ENCODE measurements around the gene CLCN7.
A peak's percentile ranks its signal among the peaks of the same experiment; 100 is the strongest.

The CLCN7 gene

GRCh38 chr16:1420111-1420539 lies 54.7 kb downstream of the CLCN7 start:
- no peaks in the 10 kb centered on the region for H3K4me1 ChIP-seq (ENCODE audit: control insufficient read depth, insufficient read depth, low read length)
- H3K9me3 ChIP-seq (ENCODE audit: control insufficient read depth, low read length) = no peaks in the 10 kb centered on the region
- peak overlapping the region; percentile 90 for H3K4me3 ChIP-seq (ENCODE audit: insufficient read depth, low read depth, low read length)
- no peaks in the 10 kb centered on the region for H3K27me3 ChIP-seq (ENCODE audit: control insufficient read depth, insufficient read depth, low read length, poor library complexity, severe bottlenecking)
- H3K36me3 ChIP-seq (ENCODE audit: control insufficient read depth, insufficient read depth, low read length) = no peaks in the 10 kb centered on the region
- 4 to 5% methylated on average over 22 of the region's 22 CpGs for WGBS, 2 experiments
- no peak overlapping the region for H3K27ac ChIP-seq (ENCODE audit: insufficient read depth, low read depth, low read length, poor library complexity, severe bottlenecking)

GRCh38 chr16:1416521-1416941 lies 58.3 kb downstream of the CLCN7 start:
- no peaks in the 10 kb centered on the region for H3K9me3 ChIP-seq (ENCODE audit: control insufficient read depth, low read length)
- H3K36me3 ChIP-seq (ENCODE audit: control insufficient read depth, insufficient read depth, low read length) = no peaks in the 10 kb centered on the region
- no peaks in the 10 kb centered on the region for H3K4me1 ChIP-seq (ENCODE audit: control insufficient read depth, insufficient read depth, low read length)
- WGBS, 2 experiments = 91 to 95% methylated on average over 3 of the region's 3 CpGs
- no peak overlapping the region for H3K4me3 ChIP-seq (ENCODE audit: insufficient read depth, low read depth, low read length)
- H3K27ac ChIP-seq (ENCODE audit: insufficient read depth, low read depth, low read length, poor library complexity, severe bottlenecking) = no peak overlapping the region
- H3K27me3 ChIP-seq (ENCODE audit: control insufficient read depth, insufficient read depth, low read length, poor library complexity, severe bottlenecking) = no peaks in the 10 kb centered on the region

- Histone ChIP-seq H3K27ac (ENCODE audit: insufficient read depth, low read depth, low read length, poor library complexity, severe bottlenecking) (no peak within 1 kb of the TSS), H3K36me3 (ENCODE audit: control insufficient read depth, insufficient read depth, low read length) (no peaks in the 10 kb centered on the region), H3K4me3 (ENCODE audit: insufficient read depth, low read depth, low read length) (peak within 1 kb of the TSS; percentile 73), H3K4me1 (ENCODE audit: control insufficient read depth, insufficient read depth, low read length) (no peaks in the 10 kb centered on the region), H3K9me3 (ENCODE audit: control insufficient read depth, low read length) (no peaks in the 10 kb centered on the region), H3K27me3 (ENCODE audit: control insufficient read depth, insufficient read depth, low read length, poor library complexity, severe bottlenecking) (no peaks in the 10 kb centered on the region)
- WGBS, 2 experiments = 3 to 4% methylated on average over 72 of the region's 72 CpGs
Measured at GRCh38 chr16:1414532-1415260, 60.1 kb downstream of the CLCN7 start, which contains the start of gene UNKL. Gene UNKL (minus strand): TSS chr16:1414704. CDS start chr16:1414691, 13 bp downstream.

- 5% methylated on average over 85 of the region's 85 CpGs for WGBS, 2 experiments
- no peak overlapping the region for H3K27ac ChIP-seq (ENCODE audit: insufficient read depth, low read depth, low read length, poor library complexity, severe bottlenecking)
- no peaks in the 10 kb centered on the region for H3K36me3 ChIP-seq (ENCODE audit: control insufficient read depth, insufficient read depth, low read length)
- H3K4me3 ChIP-seq (ENCODE audit: insufficient read depth, low read depth, low read length) = peak overlapping the region; percentile 73
- H3K4me1 ChIP-seq (ENCODE audit: control insufficient read depth, insufficient read depth, low read length) = no peaks in the 10 kb centered on the region
- H3K9me3 ChIP-seq (ENCODE audit: control insufficient read depth, low read length) = no peaks in the 10 kb centered on the region
- H3K27me3 ChIP-seq (ENCODE audit: control insufficient read depth, insufficient read depth, low read length, poor library complexity, severe bottlenecking) = no peaks in the 10 kb centered on the region
Measured at GRCh38 chr16:1413684-1414531, 60.9 kb downstream of the CLCN7 start.

- Histone ChIP-seq H3K9me3 (ENCODE audit: control insufficient read depth, low read length) (no peaks in the 10 kb centered on the region), H3K4me1 (ENCODE audit: control insufficient read depth, insufficient read depth, low read length) (no peaks in the 10 kb centered on the region), H3K27me3 (ENCODE audit: control insufficient read depth, insufficient read depth, low read length, poor library complexity, severe bottlenecking) (no peaks in the 10 kb centered on the region), H3K27ac (ENCODE audit: insufficient read depth, low read depth, low read length, poor library complexity, severe bottlenecking) (no peak overlapping the region), H3K36me3 (ENCODE audit: control insufficient read depth, insufficient read depth, low read length) (no peaks in the 10 kb centered on the region), H3K4me3 (ENCODE audit: insufficient read depth, low read depth, low read length) (no peak overlapping the region)
- WGBS, 2 experiments = 95% methylated on average over 2 of the region's 2 CpGs; no CpG with 5 or more reads in 1 of the 2 experiments
Measured at GRCh38 chr16:1412847-1413246, 62.0 kb downstream of the CLCN7 start.

GRCh38 chr16:1408171-1408837 lies 66.5 kb downstream of the CLCN7 start:
- Histone ChIP-seq H3K27me3 (ENCODE audit: control insufficient read depth, insufficient read depth, low read length, poor library complexity, severe bottlenecking) (no peaks in the 10 kb centered on the region), H3K4me1 (ENCODE audit: control insufficient read depth, insufficient read depth, low read length) (no peaks in the 10 kb centered on the region), H3K36me3 (ENCODE audit: control insufficient read depth, insufficient read depth, low read length) (no peaks in the 10 kb centered on the region), H3K9me3 (ENCODE audit: control insufficient read depth, low read length) (no peaks in the 10 kb centered on the region), H3K4me3 (ENCODE audit: insufficient read depth, low read depth, low read length) (peak overlapping the region; percentile 76), H3K27ac (ENCODE audit: insufficient read depth, low read depth, low read length, poor library complexity, severe bottlenecking) (peak overlapping the region; percentile 77)
- WGBS, 2 experiments = 3 to 4% methylated on average over 42 of the region's 42 CpGs

- Histone ChIP-seq H3K4me1 (ENCODE audit: control insufficient read depth, insufficient read depth, low read length) (no peaks in the 10 kb centered on the region), H3K4me3 (ENCODE audit: insufficient read depth, low read depth, low read length) (peak overlapping the region; percentile 11), H3K36me3 (ENCODE audit: control insufficient read depth, insufficient read depth, low read length) (peaks cover 4% of the 10 kb centered on the region), H3K27ac (ENCODE audit: insufficient read depth, low read depth, low read length, poor library complexity, severe bottlenecking) (peak overlapping the region; percentile 71), H3K9me3 (ENCODE audit: control insufficient read depth, low read length) (no peaks in the 10 kb centered on the region), H3K27me3 (ENCODE audit: control insufficient read depth, insufficient read depth, low read length, poor library complexity, severe bottlenecking) (no peaks in the 10 kb centered on the region)
- 60% methylated on average over 11 of the region's 11 CpGs for WGBS, 2 experiments
Measured at GRCh38 chr16:1407753-1408152, 67.1 kb downstream of the CLCN7 start.

GRCh38 chr16:1403733-1404132 lies 71.1 kb downstream of the CLCN7 start:
- Histone ChIP-seq H3K4me1 (ENCODE audit: control insufficient read depth, insufficient read depth, low read length) (no peaks in the 10 kb centered on the region), H3K4me3 (ENCODE audit: insufficient read depth, low read depth, low read length) (no peak overlapping the region)
- WGBS, 2 experiments = 92 to 93% methylated on average over 14 of the region's 14 CpGs

GRCh38 chr16:1403036-1403435 lies 71.8 kb downstream of the CLCN7 start:
- H3K27ac ChIP-seq (ENCODE audit: insufficient read depth, low read depth, low read length, poor library complexity, severe bottlenecking) = no peak overlapping the region
- no peaks in the 10 kb centered on the region for H3K27me3 ChIP-seq (ENCODE audit: control insufficient read depth, insufficient read depth, low read length, poor library complexity, severe bottlenecking)
- no peaks in the 10 kb centered on the region for H3K9me3 ChIP-seq (ENCODE audit: control insufficient read depth, low read length)
- no peak overlapping the region for H3K4me3 ChIP-seq (ENCODE audit: insufficient read depth, low read depth, low read length)
- peaks cover 24% of the 10 kb centered on the region for H3K36me3 ChIP-seq (ENCODE audit: control insufficient read depth, insufficient read depth, low read length)
- 96% methylated on average over 22 of the region's 22 CpGs for WGBS, 2 experiments
- H3K4me1 ChIP-seq (ENCODE audit: control insufficient read depth, insufficient read depth, low read length) = no peaks in the 10 kb centered on the region

More at GRCh38 chr16:1403733-1404132, 71.1 kb downstream of the CLCN7 start:
- H3K27ac ChIP-seq (ENCODE audit: insufficient read depth, low read depth, low read length, poor library complexity, severe bottlenecking) = no peak overlapping the region
- H3K36me3 ChIP-seq (ENCODE audit: control insufficient read depth, insufficient read depth, low read length) = peaks cover 24% of the 10 kb centered on the region
- H3K27me3 ChIP-seq (ENCODE audit: control insufficient read depth, insufficient read depth, low read length, poor library complexity, severe bottlenecking) = no peaks in the 10 kb centered on the region
- H3K9me3 ChIP-seq (ENCODE audit: control insufficient read depth, low read length) = no peaks in the 10 kb centered on the region

GRCh38 chr16:1401758-1402154 lies 73.1 kb downstream of the CLCN7 start:
- no peaks in the 10 kb centered on the region for H3K9me3 ChIP-seq (ENCODE audit: control insufficient read depth, low read length)
- no peaks in the 10 kb centered on the region for H3K4me1 ChIP-seq (ENCODE audit: control insufficient read depth, insufficient read depth, low read length)
- H3K4me3 ChIP-seq (ENCODE audit: insufficient read depth, low read depth, low read length) = no peak overlapping the region
- H3K27me3 ChIP-seq (ENCODE audit: control insufficient read depth, insufficient read depth, low read length, poor library complexity, severe bottlenecking) = no peaks in the 10 kb centered on the region
- no peak overlapping the region for H3K27ac ChIP-seq (ENCODE audit: insufficient read depth, low read depth, low read length, poor library complexity, severe bottlenecking)
- peaks cover 24% of the 10 kb centered on the region for H3K36me3 ChIP-seq (ENCODE audit: control insufficient read depth, insufficient read depth, low read length)
- WGBS, 2 experiments = 93 to 96% methylated on average over 13 of the region's 13 CpGs
